HCT116 (cell line): ENCODE measurements around the gene SRCAP. TPM values are rescaled to one million over a fixed set of nuclear protein-coding genes. Genes with fewer than 3 reads are reported as not detected.

Experiments
- ATAC-seq: fragments of 200-7000 bp; cut with Tn5 transposase; 2 replicates; pipeline ENCODE4 v1.9.1; 2020; ENCODE audit warnings: mild to moderate bottlenecking, moderate library complexity
- BruUV-seq: library from RNA; stranded (reverse); fragments of 400-500 nt; replicated peaks from 2 replicates; lab custom pipeline; 2021; lab: Mats Ljungman, UMichigan
- CTCF ChIA-PET: fragments of 300-600 bp; sonication (Branson Sonifier 250); formaldehyde crosslinking; loops from one replicate; lab custom pipeline; 2021; ENCODE audit warnings: antibody characterized with exemption; lab: Charles Lee
- POLR2A ChIA-PET: fragments of 300-600, 350-600 bp; sonication (Branson Sonifier 250); formaldehyde crosslinking; loops from one replicate; lab custom pipeline; 2021; ENCODE audit warnings: antibody characterized with exemption; lab: Charles Lee
- RAD21 ChIA-PET, 2 experiments: fragments of 300-600 bp; sonication (Branson Sonifier 250); formaldehyde crosslinking; loops; one replicate each; lab custom pipeline; 2023; ENCODE audit warnings: low total read pairs in 2 of 2; ENCODE audit not compliant: uncharacterized antibody in 2 of 2, unreplicated experiment in 2 of 2, low non-redundant PET in 1 of 2; lab: Charles Lee
- DNase-seq: peaks from one replicate; pipeline ENCODE4 v3.0.0-alpha.2; 2010; ENCODE audit warnings: low read depth, low spot score
- H2AFZ ChIP-seq: fragments of 200-600 bp; shearing (Covaris generic), sonication (generic); 2 replicates; pipeline ENCODE4 v1.6.1; 2017; ENCODE audit warnings: low read depth, mixed run types, mixed read lengths, antibody characterized with exemption, low read length; ENCODE audit not compliant: poor library complexity, severe bottlenecking
- H3K27ac ChIP-seq: 2 replicates; pipeline ENCODE4 v1.5.1; 2012; ENCODE audit warnings: low read depth, low read length
- H3K27me3 ChIP-seq: fragments of 200-600 bp; sonication (generic); 2 replicates; pipeline ENCODE4 v1.6.1; 2016; ENCODE audit warnings: mixed run types, low read length, mixed read lengths; ENCODE audit not compliant: insufficient read depth
- H3K36me3 ChIP-seq, 2 experiments: fragments of 200-500 bp in 1 of 2; fragments of 200-600 bp in 1 of 2; sonication (Bioruptor generic) in 1 of 2; sonication (generic) in 1 of 2; 2 replicates each; pipeline versions ENCODE4 v1.5.1 to v1.6.1; 2014 to 2016; ENCODE audit warnings: low read length in 2 of 2, inconsistent platforms in 1 of 2, mixed read lengths in 1 of 2, mixed run types in 1 of 2; ENCODE audit not compliant: insufficient read depth in 2 of 2, control insufficient read depth in 1 of 2
- H3K4me1 ChIP-seq, 2 experiments: fragments of 200-600 bp in 1 of 2; sonication (generic) in 1 of 2; 2 replicates each; pipeline versions ENCODE4 v1.5.1 to v1.6.1; 2012 to 2017; ENCODE audit warnings: low read length in 2 of 2, inconsistent platforms in 1 of 2, mild to moderate bottlenecking in 1 of 2, mixed read lengths in 1 of 2, mixed run types in 1 of 2, moderate library complexity in 1 of 2; ENCODE audit not compliant: insufficient read depth in 2 of 2, control insufficient read depth in 1 of 2
- H3K4me2 ChIP-seq: fragments of 200-600 bp; sonication (generic); 2 replicates; pipeline ENCODE4 v1.6.1; 2017; ENCODE audit warnings: mixed run types, low read length, mixed read lengths
- H3K4me3 ChIP-seq, 2 experiments: fragments of 200-600 bp in 1 of 2; sonication (generic) in 1 of 2; replicated peaks in 1 of 2; 2 replicates each; pipeline ENCODE4 v1.5.1; 2011 to 2016; ENCODE audit warnings: low read length in 2 of 2, control low read depth in 1 of 2, low read depth in 1 of 2, mild to moderate bottlenecking in 1 of 2, mixed read lengths in 1 of 2, mixed run types in 1 of 2
- H3K79me2 ChIP-seq: fragments of 200-600 bp; sonication (generic); 2 replicates; pipeline ENCODE4 v1.6.1; 2017; ENCODE audit warnings: mild to moderate bottlenecking, mixed run types, low read length, moderate library complexity, mixed read lengths; ENCODE audit not compliant: insufficient read depth
- H3K9ac ChIP-seq: fragments of 200-600 bp; sonication (generic); 2 replicates; pipeline ENCODE4 v1.6.1; 2016; ENCODE audit warnings: low read length, mixed read lengths
- H3K9me2 ChIP-seq: fragments of 200-600 bp; sonication (generic), shearing (Covaris generic); 2 replicates; pipeline ENCODE4 v1.6.1; 2017; ENCODE audit warnings: mixed run types, mild to moderate bottlenecking, moderate library complexity; ENCODE audit not compliant: insufficient read depth
- H3K9me3 ChIP-seq, 2 experiments: fragments of 200-500 bp in 1 of 2; fragments of 200-600 bp in 1 of 2; sonication (Bioruptor generic) in 1 of 2; sonication (generic) in 1 of 2; 2 replicates each; pipeline ENCODE4 v1.6.1; 2014 to 2017; ENCODE audit warnings: low read length in 2 of 2, mixed read lengths in 2 of 2, inconsistent platforms in 1 of 2, low read depth in 1 of 2, mild to moderate bottlenecking in 1 of 2, mixed run types in 1 of 2, moderate library complexity in 1 of 2; ENCODE audit not compliant: control insufficient read depth in 1 of 2, insufficient read depth in 1 of 2
- H4K20me1 ChIP-seq: fragments of 200-600 bp; sonication (generic), shearing (Covaris generic); 2 replicates; pipeline ENCODE4 v1.6.1; 2017; ENCODE audit warnings: mixed run types, mild to moderate bottlenecking, moderate library complexity; ENCODE audit not compliant: insufficient read depth
- ATF3 ChIP-seq: IDR thresholded peaks from 2 replicates; pipeline ENCODE4 v1.6.1; 2012
- CBX3 ChIP-seq: IDR thresholded peaks from 2 replicates; pipeline ENCODE4 v1.6.1; 2012; ENCODE audit warnings: low read depth
- CEBPB ChIP-seq: IDR thresholded peaks from 2 replicates; pipeline ENCODE4 v1.6.1; 2012; ENCODE audit warnings: low read depth
- ELF1 ChIP-seq: IDR thresholded peaks from 2 replicates; pipeline ENCODE4 v1.6.1; 2012; ENCODE audit warnings: low read depth, borderline replicate concordance
- EZH2 ChIP-seq: fragments of 200-600 bp; sonication (generic); IDR thresholded peaks from 2 replicates; pipeline ENCODE4 v1.6.1; 2017; ENCODE audit warnings: antibody characterized with exemption, mixed run types
- EZH2phosphoT487 ChIP-seq: fragments of 200-600 bp; IDR thresholded peaks from 2 replicates; pipeline ENCODE4 v1.6.1; 2018; ENCODE audit warnings: antibody characterized with exemption, borderline replicate concordance
- FOSL1 ChIP-seq: IDR thresholded peaks from 2 replicates; pipeline ENCODE4 v1.6.1; 2012; ENCODE audit warnings: low read depth
- JUND ChIP-seq: IDR thresholded peaks from 2 replicates; pipeline ENCODE4 v1.6.1; 2012
- MAX ChIP-seq: IDR thresholded peaks from 2 replicates; pipeline ENCODE4 v1.6.1; 2012
- POLR2A ChIP-seq: IDR thresholded peaks from 2 replicates; pipeline ENCODE4 v1.7.0; 2011; ENCODE audit warnings: borderline replicate concordance; ENCODE audit not compliant: insufficient read depth, insufficient read length; ENCODE audit errors: extremely low read depth
- POLR2AphosphoS5 ChIP-seq: IDR thresholded peaks from 2 replicates; pipeline ENCODE4 v1.6.1; 2011; ENCODE audit warnings: mild to moderate bottlenecking, low read depth, low read length, moderate library complexity
- RAD21 ChIP-seq: IDR thresholded peaks from 2 replicates; pipeline ENCODE4 v1.6.1; 2012; ENCODE audit warnings: low read depth, mild to moderate bottlenecking
- SP1 ChIP-seq: IDR thresholded peaks from 2 replicates; pipeline ENCODE4 v1.6.1; 2012; ENCODE audit warnings: low read depth
- SRF ChIP-seq: IDR thresholded peaks from 2 replicates; pipeline ENCODE4 v1.6.1; 2012; ENCODE audit warnings: low read depth
- TCF7L2 ChIP-seq: IDR thresholded peaks from 2 replicates; pipeline ENCODE4 v1.7.0; 2011; ENCODE audit warnings: borderline replicate concordance, inconsistent platforms; ENCODE audit not compliant: insufficient read depth, insufficient read length; ENCODE audit errors: extremely low read depth
- YY1 ChIP-seq: IDR thresholded peaks from 2 replicates; pipeline ENCODE4 v1.6.1; 2011; ENCODE audit warnings: low read length, low read depth, moderate library complexity, mild to moderate bottlenecking; ENCODE audit not compliant: insufficient replicate concordance; ENCODE audit errors: extremely low read depth
- ZBTB33 ChIP-seq: IDR thresholded peaks from 2 replicates; pipeline ENCODE4 v1.6.1; 2011; ENCODE audit warnings: mild to moderate bottlenecking, low read length, moderate library complexity; ENCODE audit not compliant: insufficient replicate concordance; ENCODE audit errors: extremely low read depth
- ZNF274 ChIP-seq: fragments of 200-500 bp; sonication (Bioruptor generic); IDR thresholded peaks from 2 replicates; pipeline ENCODE4 v1.6.1; 2014; ENCODE audit warnings: mild to moderate bottlenecking, low read depth, low read length, inconsistent platforms
- intact Hi-C: fragments of 100-400 bp; cut with micrococcal nuclease; formaldehyde crosslinking; loops from 2 replicates; pipeline ENCODE4 v1.10.0; 2022
- total RNA-seq: library from RNA; stranded (reverse); gene quantifications from one replicate; pipeline ENCODE4 v1.2.1, GENCODE V29; 2021; ENCODE audit not compliant: unreplicated experiment
- TF ChIP-seq, protein P1 (sequence below), 3 experiments: fragments of 200-600 bp in 1 of 3; sonication (generic) in 1 of 3; IDR thresholded peaks in 2 of 3; conservative IDR thresholded peaks in 1 of 3; 2 replicates each; pipeline ENCODE4 v1.5.1; 2012 to 2017; ENCODE audit warnings: low read depth in 2 of 3, low read length in 2 of 3, antibody characterized with exemption in 1 of 3, borderline replicate concordance in 1 of 3, control low read depth in 1 of 3, mild to moderate bottlenecking in 1 of 3, mixed read lengths in 1 of 3, mixed run types in 1 of 3, moderate library complexity in 1 of 3; ENCODE audit not compliant: insufficient read depth in 1 of 3
- TF ChIP-seq, protein P2 (sequence below): IDR thresholded peaks from 2 replicates; pipeline ENCODE4 v1.6.1; 2012; ENCODE audit warnings: low read depth

SRCAP gene
- total RNA-seq, 1 experiment from 2014 or later = 59.6 TPM

DNA sequence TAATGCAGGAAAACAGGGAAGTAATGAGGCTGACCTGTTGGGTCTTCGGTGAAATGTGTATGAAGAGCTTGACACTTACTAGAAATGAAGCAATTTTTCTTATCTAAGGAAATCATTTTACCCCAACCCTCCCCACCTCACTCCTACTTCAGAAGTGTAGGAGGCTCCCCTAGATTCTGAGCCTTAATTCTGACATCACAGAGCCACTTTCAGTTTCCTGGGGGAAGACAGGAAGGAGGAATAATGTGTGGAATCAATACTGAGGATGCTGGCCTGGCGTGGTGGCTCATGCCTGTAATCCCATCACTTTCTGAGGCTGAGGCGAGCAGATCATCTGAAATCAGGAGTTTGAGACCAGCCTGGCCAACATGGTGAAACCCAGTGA lies 20.4 kb upstream of the SRCAP start:
- H2AFZ ChIP-seq = no peak overlapping the region
- H3K4me1 ChIP-seq = no peaks in the 10 kb centered on the region
- no peaks in the 10 kb centered on the region for H3K9me3 ChIP-seq
- H3K27me3 ChIP-seq = no peaks in the 10 kb centered on the region
- no peak overlapping the region for H3K4me2 ChIP-seq
- H3K36me3 ChIP-seq = no peaks in the 10 kb centered on the region
- ATAC-seq = no peak
- CTCF ChIA-PET = no interaction called here
- RAD21 ChIA-PET = no interaction called here
- no peak for TF ChIP-seq CBX3
- TF ChIP-seq EZH2 = no peak
- no peak for TF ChIP-seq FOSL1
- no peak for TF ChIP-seq MAX
- TF ChIP-seq YY1 = no peak
- no peak for TF ChIP-seq SRF
- TF ChIP-seq POLR2AphosphoS5 = no peak
- no peak for TF ChIP-seq SP1
- TF ChIP-seq TCF7L2 = no peak
- TF ChIP-seq ZBTB33 = no peak
- TF ChIP-seq POLR2A = no peak
- TF ChIP-seq ELF1 = no peak
- TF ChIP-seq, protein P1, sequence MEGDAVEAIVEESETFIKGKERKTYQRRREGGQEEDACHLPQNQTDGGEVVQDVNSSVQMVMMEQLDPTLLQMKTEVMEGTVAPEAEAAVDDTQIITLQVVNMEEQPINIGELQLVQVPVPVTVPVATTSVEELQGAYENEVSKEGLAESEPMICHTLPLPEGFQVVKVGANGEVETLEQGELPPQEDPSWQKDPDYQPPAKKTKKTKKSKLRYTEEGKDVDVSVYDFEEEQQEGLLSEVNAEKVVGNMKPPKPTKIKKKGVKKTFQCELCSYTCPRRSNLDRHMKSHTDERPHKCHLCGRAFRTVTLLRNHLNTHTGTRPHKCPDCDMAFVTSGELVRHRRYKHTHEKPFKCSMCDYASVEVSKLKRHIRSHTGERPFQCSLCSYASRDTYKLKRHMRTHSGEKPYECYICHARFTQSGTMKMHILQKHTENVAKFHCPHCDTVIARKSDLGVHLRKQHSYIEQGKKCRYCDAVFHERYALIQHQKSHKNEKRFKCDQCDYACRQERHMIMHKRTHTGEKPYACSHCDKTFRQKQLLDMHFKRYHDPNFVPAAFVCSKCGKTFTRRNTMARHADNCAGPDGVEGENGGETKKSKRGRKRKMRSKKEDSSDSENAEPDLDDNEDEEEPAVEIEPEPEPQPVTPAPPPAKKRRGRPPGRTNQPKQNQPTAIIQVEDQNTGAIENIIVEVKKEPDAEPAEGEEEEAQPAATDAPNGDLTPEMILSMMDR (IDR thresholded peaks at IDR 0.05 in 2 of 3, conservative IDR thresholded peaks at IDR 0.05 in 1 of 3; ENCODE audit: borderline replicate concordance in 1 of 3, insufficient read depth in 1 of 3, low read depth in 2 of 3, low read length in 2 of 3) = no peak
- TF ChIP-seq ATF3 = no peak
- no peak for TF ChIP-seq EZH2phosphoT487
- no peak for TF ChIP-seq JUND
- TF ChIP-seq RAD21 = no peak
- no peak for TF ChIP-seq ZNF274
- TF ChIP-seq, protein P2, sequence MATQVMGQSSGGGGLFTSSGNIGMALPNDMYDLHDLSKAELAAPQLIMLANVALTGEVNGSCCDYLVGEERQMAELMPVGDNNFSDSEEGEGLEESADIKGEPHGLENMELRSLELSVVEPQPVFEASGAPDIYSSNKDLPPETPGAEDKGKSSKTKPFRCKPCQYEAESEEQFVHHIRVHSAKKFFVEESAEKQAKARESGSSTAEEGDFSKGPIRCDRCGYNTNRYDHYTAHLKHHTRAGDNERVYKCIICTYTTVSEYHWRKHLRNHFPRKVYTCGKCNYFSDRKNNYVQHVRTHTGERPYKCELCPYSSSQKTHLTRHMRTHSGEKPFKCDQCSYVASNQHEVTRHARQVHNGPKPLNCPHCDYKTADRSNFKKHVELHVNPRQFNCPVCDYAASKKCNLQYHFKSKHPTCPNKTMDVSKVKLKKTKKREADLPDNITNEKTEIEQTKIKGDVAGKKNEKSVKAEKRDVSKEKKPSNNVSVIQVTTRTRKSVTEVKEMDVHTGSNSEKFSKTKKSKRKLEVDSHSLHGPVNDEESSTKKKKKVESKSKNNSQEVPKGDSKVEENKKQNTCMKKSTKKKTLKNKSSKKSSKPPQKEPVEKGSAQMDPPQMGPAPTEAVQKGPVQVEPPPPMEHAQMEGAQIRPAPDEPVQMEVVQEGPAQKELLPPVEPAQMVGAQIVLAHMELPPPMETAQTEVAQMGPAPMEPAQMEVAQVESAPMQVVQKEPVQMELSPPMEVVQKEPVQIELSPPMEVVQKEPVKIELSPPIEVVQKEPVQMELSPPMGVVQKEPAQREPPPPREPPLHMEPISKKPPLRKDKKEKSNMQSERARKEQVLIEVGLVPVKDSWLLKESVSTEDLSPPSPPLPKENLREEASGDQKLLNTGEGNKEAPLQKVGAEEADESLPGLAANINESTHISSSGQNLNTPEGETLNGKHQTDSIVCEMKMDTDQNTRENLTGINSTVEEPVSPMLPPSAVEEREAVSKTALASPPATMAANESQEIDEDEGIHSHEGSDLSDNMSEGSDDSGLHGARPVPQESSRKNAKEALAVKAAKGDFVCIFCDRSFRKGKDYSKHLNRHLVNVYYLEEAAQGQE = no peak
- TF ChIP-seq CEBPB = no peak
- H3K4me3 ChIP-seq = no peak overlapping the region
- no peak overlapping the region for H3K27ac ChIP-seq
- POLR2A ChIA-PET = interaction anchor here (0.6 kb wide), 1 partner anchor 179 kb away, joined by 3 read pairs; no protein-coding TSS in a partner anchor
- no peaks in the 10 kb centered on the region for H3K79me2 ChIP-seq
- no peaks in the 10 kb centered on the region for H4K20me1 ChIP-seq
- no TSS peak for BruUV-seq
- H3K9me2 ChIP-seq = no peaks in the 10 kb centered on the region
- intact Hi-C loops = no loop called here
- DNase-seq = no peak
- no peak overlapping the region for H3K9ac ChIP-seq
